MM.1S (cell line): ENCODE measurements around the gene RNF130.
A peak's percentile ranks its signal among the peaks of the same experiment; 100 is the strongest.

Experiments
- DNase-seq: peaks from one replicate; pipeline ENCODE4 v3.0.0-alpha.2; 2015
- H2AFZ ChIP-seq: fragments of 300-600 bp; sonication (generic); 2 replicates; pipeline ENCODE4 v1.6.0; 2016; ENCODE audit warnings: antibody characterized with exemption, low read length
- H3F3A ChIP-seq: fragments of 300-600 bp; sonication (generic); 2 replicates; pipeline ENCODE4 v1.6.1; 2016; ENCODE audit warnings: mild to moderate bottlenecking, antibody characterized with exemption, low read length, moderate library complexity, mixed read lengths; ENCODE audit not compliant: insufficient read depth
- H3K27ac ChIP-seq: fragments of 300-600 bp; sonication (generic); 2 replicates; pipeline ENCODE4 v1.5.1; 2016; ENCODE audit warnings: mild to moderate bottlenecking, low read length
- H3K27me3 ChIP-seq: fragments of 300-600 bp; sonication (generic); replicated peaks from 2 replicates; pipeline ENCODE4 v1.6.0; 2016; ENCODE audit warnings: low read length; ENCODE audit not compliant: insufficient read depth
- H3K36me3 ChIP-seq: fragments of 300-600 bp; sonication (generic); replicated peaks from 2 replicates; pipeline ENCODE4 v1.6.1; 2016; ENCODE audit warnings: mild to moderate bottlenecking, low read length, mixed read lengths; ENCODE audit not compliant: insufficient read depth
- H3K4me1 ChIP-seq: fragments of 300-600 bp; sonication (generic); 2 replicates; pipeline ENCODE4 v1.6.1; 2016; ENCODE audit warnings: low read length, mixed read lengths
- H3K4me2 ChIP-seq: fragments of 300-600 bp; sonication (generic); 2 replicates; pipeline ENCODE4 v1.6.0; 2016; ENCODE audit warnings: low read depth, low read length
- H3K4me3 ChIP-seq: fragments of 300-600 bp; sonication (generic); 2 replicates; pipeline ENCODE4 v1.5.1; 2016; ENCODE audit warnings: low read length, mixed read lengths
- H3K79me2 ChIP-seq: fragments of 300-600 bp; sonication (generic); 2 replicates; pipeline ENCODE4 v1.6.1; 2016; ENCODE audit warnings: mixed run types, low read length, mixed read lengths
- H3K9ac ChIP-seq: fragments of 300-600 bp; sonication (generic); 2 replicates; pipeline ENCODE4 v1.6.1; 2016; ENCODE audit warnings: low read length, mixed read lengths
- H3K9me2 ChIP-seq: fragments of 300-600 bp; sonication (generic); replicated peaks from 2 replicates; pipeline ENCODE4 v1.6.1; 2016; ENCODE audit warnings: mild to moderate bottlenecking, low read length, mixed read lengths; ENCODE audit not compliant: insufficient read depth
- H3K9me3 ChIP-seq: fragments of 300-600 bp; sonication (generic); replicated peaks from 2 replicates; pipeline ENCODE4 v1.6.1; 2016; ENCODE audit warnings: mild to moderate bottlenecking, low read length, mixed read lengths; ENCODE audit not compliant: insufficient read depth
- H4K20me1 ChIP-seq: fragments of 300-600 bp; sonication (generic); 2 replicates; pipeline ENCODE4 v1.6.1; 2016; ENCODE audit warnings: mild to moderate bottlenecking, low read length, moderate library complexity, mixed read lengths; ENCODE audit not compliant: insufficient read depth
- EZH2 ChIP-seq: fragments of 300-600 bp; sonication (generic); optimal IDR thresholded peaks from 2 replicates; pipeline ENCODE3; 2017; ENCODE audit warnings: low read depth, mild to moderate bottlenecking, antibody characterized with exemption, low read length, mixed read lengths
- EZH2phosphoT487 ChIP-seq: fragments of 300-600 bp; sonication (generic); IDR thresholded peaks from 2 replicates; pipeline ENCODE4 v1.6.1; 2018; ENCODE audit warnings: antibody characterized with exemption, low read length
- TF ChIP-seq, protein P1 (sequence below): fragments of 300-600 bp; sonication (generic); IDR thresholded peaks from 2 replicates; pipeline ENCODE4 v1.5.1; 2016; ENCODE audit warnings: antibody characterized with exemption, low read length, mixed read lengths

Gene RNF130

DNA sequence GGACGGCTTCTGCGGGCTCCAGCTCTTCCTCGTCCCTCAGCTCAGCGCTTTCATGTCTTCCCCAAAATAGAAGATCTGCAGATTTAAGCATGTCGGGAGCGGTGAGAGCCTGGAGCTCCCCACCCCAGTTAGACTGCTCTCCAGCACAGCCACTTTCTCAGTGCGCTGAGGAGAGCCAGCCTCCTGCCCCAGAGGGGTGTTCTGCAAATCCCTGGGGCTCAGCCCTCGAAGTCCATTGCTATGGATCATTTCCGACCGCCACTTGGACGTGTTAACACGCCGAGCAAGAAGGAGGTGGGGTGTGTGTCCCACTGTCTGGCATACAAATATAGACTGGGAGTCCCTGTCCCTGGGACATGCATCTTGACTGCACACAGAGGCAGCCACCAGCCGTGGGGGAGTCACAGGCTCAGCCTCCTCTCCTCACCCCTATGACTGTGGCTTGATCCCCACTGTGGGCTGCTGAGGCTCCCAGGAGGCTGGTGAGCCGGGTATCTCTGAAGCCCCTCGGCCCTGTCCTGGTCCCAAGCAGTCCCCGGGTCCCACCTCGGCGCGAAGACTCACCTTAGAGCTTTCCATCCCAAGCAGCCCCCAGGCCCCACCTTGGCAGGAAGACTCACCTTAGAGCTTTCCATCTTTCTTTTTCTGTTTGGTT, 30.0 kb upstream of the RNF130 start:
- Histone ChIP-seq H3F3A (no peaks in the 10 kb centered on the region; the same call in 1 of the 2 replicates), H2AFZ (no peak overlapping the region), H3K9me3 (no peaks in the 10 kb centered on the region), H3K4me1 (no peaks in the 10 kb centered on the region), H3K4me2 (peak overlapping the region; percentile 43), H3K79me2 (no peaks in the 10 kb centered on the region), H3K4me3 (no peak overlapping the region), H3K9ac (no peak overlapping the region), H3K27me3 (peaks cover 53% of the 10 kb centered on the region), H3K9me2 (no peaks in the 10 kb centered on the region), H3K36me3 (no peaks in the 10 kb centered on the region), H3K27ac (no peak overlapping the region), H4K20me1 (no peaks in the 10 kb centered on the region)
- no peak for TF ChIP-seq EZH2
- TF ChIP-seq EZH2phosphoT487 = no peak
- TF ChIP-seq, protein P1, sequence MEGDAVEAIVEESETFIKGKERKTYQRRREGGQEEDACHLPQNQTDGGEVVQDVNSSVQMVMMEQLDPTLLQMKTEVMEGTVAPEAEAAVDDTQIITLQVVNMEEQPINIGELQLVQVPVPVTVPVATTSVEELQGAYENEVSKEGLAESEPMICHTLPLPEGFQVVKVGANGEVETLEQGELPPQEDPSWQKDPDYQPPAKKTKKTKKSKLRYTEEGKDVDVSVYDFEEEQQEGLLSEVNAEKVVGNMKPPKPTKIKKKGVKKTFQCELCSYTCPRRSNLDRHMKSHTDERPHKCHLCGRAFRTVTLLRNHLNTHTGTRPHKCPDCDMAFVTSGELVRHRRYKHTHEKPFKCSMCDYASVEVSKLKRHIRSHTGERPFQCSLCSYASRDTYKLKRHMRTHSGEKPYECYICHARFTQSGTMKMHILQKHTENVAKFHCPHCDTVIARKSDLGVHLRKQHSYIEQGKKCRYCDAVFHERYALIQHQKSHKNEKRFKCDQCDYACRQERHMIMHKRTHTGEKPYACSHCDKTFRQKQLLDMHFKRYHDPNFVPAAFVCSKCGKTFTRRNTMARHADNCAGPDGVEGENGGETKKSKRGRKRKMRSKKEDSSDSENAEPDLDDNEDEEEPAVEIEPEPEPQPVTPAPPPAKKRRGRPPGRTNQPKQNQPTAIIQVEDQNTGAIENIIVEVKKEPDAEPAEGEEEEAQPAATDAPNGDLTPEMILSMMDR = no peak
- DNase-seq = no peak

DNA sequence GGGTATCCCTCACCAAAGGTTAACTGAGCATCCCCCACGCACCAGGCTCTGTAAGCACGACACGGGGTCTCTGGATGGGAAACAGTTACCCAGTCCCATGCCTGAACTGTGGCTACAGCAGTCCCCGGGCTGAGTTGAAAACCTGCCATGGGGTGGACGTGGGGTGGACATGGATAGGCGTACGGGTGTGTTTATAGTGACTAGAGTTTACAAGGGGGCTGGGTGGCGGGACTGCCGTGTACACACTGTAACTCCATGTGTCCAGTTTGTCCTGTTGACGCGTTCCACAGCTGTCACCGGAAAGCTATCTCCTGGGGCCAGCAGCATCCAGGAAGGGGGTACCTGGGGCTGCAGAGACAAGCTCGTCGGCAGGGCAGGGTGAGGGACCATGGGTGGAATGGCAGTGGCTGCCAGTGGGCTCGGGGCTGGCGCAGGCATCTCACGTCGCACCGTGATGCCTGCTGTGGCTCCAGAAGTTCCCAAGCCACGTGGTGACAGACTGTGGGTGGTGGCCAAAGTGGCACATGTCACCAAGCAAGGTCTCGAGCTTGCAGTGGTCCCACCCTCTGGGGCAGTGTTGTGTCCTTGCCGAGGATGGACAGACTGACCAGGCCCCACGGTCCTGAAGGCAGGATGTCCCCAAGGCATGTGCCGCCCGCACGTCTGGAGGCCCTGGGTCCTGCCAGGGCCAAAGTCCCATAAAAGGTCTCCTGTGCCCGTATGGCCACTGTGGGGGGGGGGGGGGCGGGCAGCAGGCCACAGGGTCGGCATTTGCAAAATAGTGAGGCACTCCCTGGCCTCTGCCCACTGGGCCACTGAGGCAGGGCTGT, 29.3 kb upstream of the RNF130 start:
- TF ChIP-seq EZH2phosphoT487 = no peak
- TF ChIP-seq, protein P1 = no peak
- no peak for TF ChIP-seq EZH2
- no peak overlapping the region for H3K4me2 ChIP-seq
- no peaks in the 10 kb centered on the region for H3K36me3 ChIP-seq
- no peaks in the 10 kb centered on the region for H3K4me1 ChIP-seq
- H3K9me2 ChIP-seq = no peaks in the 10 kb centered on the region
- H3K9ac ChIP-seq = no peak overlapping the region
- no peaks in the 10 kb centered on the region for H4K20me1 ChIP-seq
- no peak overlapping the region for H3K4me3 ChIP-seq
- H3K27me3 ChIP-seq = peaks cover 45% of the 10 kb centered on the region
- no peaks in the 10 kb centered on the region for H3K79me2 ChIP-seq
- H3K9me3 ChIP-seq = no peaks in the 10 kb centered on the region
- H3F3A ChIP-seq = no peaks in the 10 kb centered on the region; the same call in 1 of the 2 replicates
- no peak overlapping the region for H3K27ac ChIP-seq
- no peak for DNase-seq
- H2AFZ ChIP-seq = no peak overlapping the region

DNA sequence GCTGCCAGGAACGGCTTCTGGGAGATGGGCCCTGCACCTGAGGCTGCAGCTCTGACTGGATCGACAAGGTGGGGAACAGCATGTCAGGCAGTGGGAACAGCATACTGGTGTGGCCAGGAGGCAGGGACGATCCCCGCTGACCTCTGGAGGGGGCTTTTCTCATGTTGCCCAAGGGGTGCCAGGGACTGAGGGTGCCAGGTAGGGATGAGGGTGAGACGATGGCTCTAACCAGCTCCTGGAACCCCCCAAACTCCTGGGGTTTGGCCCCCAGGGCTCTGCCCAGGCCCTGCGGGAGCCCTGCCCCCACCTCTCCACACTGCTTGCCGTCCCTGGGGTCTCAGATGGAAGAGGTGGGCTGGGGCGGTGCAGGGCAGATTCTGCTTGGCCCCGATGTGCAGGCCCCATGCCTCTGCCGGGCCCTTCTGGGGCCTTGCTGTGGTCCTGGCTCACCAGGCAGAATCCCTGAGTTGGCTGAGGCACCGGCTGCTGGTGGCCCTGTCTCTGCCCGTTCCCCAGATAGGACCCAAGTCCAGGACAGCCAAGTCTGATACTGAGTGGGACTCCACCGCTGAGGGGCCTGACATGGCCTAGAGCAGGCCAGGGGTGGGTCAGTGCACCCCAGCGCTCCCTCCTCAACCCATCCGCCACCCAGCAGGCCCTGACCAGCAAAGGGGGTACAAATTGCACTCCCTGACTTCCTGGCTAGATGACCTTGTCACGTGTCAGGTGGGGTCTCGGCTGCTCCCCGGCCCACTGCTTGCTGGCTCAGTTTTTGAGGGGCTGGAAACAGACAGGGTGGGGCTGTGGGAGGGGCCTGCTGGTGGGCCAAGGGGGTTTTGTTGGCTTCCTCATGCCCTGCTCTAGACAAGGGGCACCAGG, 28.4 kb upstream of the RNF130 start:
- Histone ChIP-seq H3K4me3 (no peak overlapping the region), H3K4me1 (no peaks in the 10 kb centered on the region), H3K27ac (no peak overlapping the region), H3K36me3 (no peaks in the 10 kb centered on the region), H2AFZ (no peak overlapping the region), H3K4me2 (no peak overlapping the region), H3K9me3 (no peaks in the 10 kb centered on the region), H3K9me2 (no peaks in the 10 kb centered on the region), H3K79me2 (no peaks in the 10 kb centered on the region), H3F3A (no peaks in the 10 kb centered on the region; the same call in 1 of the 2 replicates), H4K20me1 (no peaks in the 10 kb centered on the region), H3K27me3 (peaks cover 48% of the 10 kb centered on the region), H3K9ac (no peak overlapping the region)
- TF ChIP-seq EZH2 = no peak
- TF ChIP-seq, protein P1 = no peak
- no peak for TF ChIP-seq EZH2phosphoT487
- DNase-seq = no peak
